Measurements from ENCODE around the gene ZSCAN10.

ZSCAN10 gene

DNA sequence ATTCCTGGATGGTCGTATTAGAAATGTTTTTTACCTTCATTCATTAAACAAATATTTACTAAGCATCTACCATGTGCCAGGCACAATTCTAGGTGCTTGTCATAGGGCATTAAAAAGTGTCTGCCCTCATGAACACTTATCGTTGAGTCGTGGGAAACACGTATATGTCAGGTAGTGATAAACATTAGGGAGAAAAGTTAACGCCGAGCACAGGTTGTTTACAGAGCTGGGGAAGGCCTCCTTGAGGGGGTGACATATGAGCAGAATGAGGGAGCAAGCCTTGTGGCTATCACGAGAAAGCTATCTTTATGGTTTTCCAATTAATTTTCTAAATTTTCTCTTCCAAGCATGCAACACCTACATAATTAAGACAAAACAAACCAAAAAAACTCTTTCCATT lies 34.8 kb upstream of the ZSCAN10 start:
- no peak for DNase-seq

DNA sequence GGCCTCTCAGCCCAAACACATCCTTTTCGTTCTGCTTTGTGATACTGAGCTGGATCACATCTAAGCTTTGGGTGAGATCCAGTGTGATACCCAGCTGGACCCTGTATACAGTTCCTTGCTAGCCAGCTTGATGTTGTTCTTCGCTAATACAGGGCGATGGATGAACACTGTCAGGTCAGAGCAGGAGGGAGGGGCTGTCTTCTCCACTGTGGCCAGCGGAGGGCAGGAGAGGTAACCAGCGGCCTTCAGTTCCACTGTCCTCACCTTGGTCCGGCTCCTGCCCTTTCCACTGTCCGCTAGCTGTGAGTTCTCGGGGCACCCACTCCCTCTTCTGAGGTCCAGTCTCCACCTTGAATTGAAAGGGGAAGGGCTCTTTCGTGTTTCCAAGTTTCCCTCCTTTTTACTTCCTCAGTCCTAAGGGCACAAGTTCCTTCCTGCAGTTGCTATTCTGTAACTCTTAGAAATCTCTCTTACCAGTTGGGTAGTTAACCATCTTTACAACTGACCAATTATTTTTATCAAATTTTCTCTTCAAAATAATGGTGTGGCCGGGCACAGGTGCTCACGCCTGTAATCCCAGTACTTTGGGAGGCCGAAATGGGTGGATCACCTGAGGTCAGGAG lies 32.8 kb upstream of the ZSCAN10 start:
- peak; percentile 15 for DNase-seq

GRCh38 chr16:3129137-3130131 lies 30.3 kb upstream of the ZSCAN10 start:
- peak; percentile 73 for DNase-seq

GRCh38 chr16:3127745-3128144 lies 28.7 kb upstream of the ZSCAN10 start:
- DNase-seq: no peak

DNA sequence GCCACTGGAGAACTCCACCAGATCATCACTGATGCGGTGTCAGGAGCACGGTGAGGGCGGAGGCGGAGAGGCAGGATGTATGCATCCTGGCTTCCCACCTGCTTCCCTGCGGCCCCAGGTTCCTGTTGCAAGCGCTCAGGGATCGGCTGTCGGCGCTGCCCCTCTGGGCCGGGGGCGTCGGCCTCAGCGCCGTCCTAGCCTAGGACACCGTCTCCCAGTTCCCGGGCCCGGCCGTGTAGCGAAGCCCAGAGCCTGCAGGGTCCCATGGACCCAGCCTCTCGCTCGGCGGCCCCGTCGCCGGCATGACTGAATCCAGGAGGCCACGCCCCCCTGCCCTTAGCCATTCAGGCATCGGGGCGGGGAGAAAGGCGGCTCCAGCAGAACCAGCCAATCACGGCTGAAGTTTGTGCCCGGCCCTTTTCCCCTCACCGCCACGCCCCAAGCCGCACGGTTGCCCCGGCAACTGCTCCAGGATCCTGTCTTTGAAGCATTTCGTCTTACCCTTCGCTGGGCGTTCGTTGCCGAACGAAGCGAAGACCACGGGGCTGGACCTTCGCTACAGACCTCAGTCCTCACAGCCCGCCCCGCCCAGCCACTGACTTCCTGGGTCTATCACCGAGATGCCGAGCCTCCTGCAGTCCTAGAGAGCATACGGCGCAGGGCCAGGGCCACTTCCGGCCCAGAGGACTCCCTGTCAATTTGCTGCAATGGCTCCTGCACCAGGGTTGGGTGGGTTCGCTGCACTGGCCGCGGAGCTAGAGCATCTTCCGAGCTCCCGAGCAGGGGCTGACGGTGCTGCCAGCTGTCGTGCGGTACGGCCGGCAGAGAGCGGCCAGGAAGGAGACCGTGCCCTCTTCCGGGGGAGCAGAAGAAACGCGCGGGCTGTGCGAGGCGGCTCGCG lies 25.1 kb upstream of the ZSCAN10 start:
- DNase-seq: peak; percentile 95

- no peak for DNase-seq
Observed at GRCh38 chr16:3122926-3123570, 24.0 kb upstream of the ZSCAN10 start.

GRCh38 chr16:3121851-3122467 lies 22.9 kb upstream of the ZSCAN10 start:
- no peak for DNase-seq

GRCh38 chr16:3120435-3120834 lies 21.3 kb upstream of the ZSCAN10 start:
- DNase-seq: no peak

DNA sequence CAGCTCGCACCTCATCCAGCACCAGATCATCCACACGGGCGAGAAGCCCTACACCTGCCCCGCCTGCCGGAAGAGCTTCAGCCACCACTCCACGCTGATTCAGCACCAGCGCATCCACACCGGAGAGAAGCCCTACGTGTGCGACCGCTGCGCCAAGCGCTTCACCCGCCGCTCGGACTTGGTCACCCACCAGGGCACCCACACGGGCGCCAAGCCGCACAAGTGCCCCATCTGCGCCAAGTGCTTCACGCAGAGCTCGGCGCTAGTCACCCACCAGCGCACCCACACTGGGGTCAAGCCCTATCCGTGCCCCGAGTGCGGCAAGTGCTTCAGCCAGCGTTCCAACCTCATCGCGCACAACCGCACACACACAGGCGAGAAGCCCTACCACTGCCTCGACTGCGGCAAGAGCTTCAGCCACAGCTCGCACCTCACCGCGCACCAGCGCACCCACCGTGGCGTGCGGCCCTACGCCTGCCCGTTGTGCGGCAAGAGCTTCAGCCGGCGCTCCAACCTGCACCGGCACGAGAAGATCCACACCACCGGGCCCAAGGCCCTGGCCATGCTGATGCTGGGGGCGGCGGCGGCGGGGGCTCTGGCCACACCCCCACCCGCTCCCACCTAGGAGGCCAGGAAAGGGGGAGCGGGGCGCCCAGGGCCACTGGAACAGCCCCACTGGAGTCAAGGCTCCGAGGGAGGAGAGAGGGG lies 20.8 kb upstream of the ZSCAN10 start:
- DNase-seq: no peak

DNA sequence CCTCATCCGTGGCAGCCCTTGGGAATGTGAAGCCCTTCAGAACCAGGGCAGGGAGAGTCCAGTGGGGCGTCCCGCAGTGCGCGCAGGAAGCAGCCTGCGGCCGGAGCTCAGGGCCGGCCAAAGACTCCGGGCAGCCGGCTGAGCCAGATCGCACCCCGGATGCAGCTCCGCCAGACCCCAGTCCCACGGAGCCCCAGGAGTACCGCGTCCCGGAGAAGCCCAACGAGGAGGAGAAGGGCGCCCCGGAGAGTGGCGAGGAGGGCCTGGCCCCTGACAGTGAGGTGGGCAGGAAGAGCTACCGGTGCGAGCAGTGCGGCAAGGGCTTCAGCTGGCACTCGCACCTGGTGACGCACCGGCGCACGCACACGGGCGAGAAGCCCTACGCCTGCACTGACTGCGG lies 20.2 kb upstream of the ZSCAN10 start:
- DNase-seq: no peak

GRCh38 chr16:3118846-3119245 lies 19.8 kb upstream of the ZSCAN10 start:
- DNase-seq: no peak

- no peak for DNase-seq
Observed at GRCh38 chr16:3118204-3118790, 19.2 kb upstream of the ZSCAN10 start.

- DNase-seq: no peak
Observed at GRCh38 chr16:3115561-3115960, 16.5 kb upstream of the ZSCAN10 start.

DNA sequence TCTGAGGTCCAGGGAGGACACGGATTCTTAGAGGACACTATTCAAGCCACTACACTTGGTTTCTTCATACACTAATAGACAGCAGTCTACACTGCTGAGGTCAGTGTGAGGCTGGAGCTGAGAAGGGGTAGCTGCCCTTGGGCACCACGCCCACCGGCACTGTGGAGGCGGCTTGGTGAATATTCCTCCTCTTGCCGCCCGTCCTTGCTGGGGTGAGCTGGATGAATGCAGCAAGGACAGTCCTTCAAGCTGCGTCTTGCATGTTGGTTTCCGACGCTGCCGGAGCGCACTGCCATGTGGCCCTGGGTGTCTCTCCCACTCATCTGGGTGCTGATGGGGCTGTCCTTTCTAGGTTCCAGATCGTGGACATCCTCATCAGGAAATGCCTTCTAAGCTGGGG lies 15.9 kb upstream of the ZSCAN10 start:
- DNase-seq: no peak

GRCh38 chr16:3113765-3114479 lies 14.8 kb upstream of the ZSCAN10 start:
- DNase-seq: no peak

DNA sequence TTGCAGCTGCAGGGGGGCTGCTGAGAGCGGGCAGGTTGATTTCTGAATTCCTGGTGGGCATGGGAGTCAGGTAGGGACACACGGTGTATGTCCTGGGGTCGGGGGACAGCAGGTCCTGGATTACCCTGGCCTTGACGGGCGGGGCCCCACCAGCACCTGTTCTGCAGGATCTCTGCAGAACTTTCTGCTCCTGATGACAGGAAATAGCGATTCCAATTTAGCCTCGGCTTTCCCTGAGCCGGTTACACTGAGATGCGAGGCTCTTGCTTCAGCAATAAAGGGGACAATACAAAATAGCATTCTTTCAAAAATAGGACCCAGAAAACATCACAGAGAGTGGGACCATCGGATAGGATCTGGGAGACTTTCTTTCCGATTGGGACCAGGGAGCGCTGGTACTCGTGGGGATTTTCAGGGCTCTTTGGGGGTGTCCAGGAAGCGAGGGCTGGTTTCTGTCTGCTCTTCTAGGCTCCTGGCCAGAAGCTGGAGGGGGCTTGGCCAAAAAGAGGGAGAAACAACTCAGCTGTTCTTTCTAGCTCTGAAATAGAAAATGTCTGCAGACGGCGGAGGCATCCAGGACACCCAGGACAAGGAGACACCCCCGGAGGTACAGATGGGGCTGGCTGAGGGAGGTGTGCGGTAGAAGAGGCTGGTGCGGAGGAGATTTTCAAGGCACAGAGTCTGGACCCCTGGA lies 13.9 kb upstream of the ZSCAN10 start:
- DNase-seq: no peak

GRCh38 chr16:3112058-3112880 lies 13.2 kb upstream of the ZSCAN10 start, which contains the start of gene ZNF205:
TSS of gene ZNF205 (plus strand) at chr16:3112586. CDS start at chr16:3113431, 845 bp downstream.
- no peak for DNase-seq

- peak; percentile 92 for DNase-seq
Observed at GRCh38 chr16:3106205-3106928, 7.3 kb upstream of the ZSCAN10 start.
